HUES64 (cell line): ENCODE results near the gene PTPRN2.
"Not testable (repeated sequence)": the region's sequence is repeated elsewhere in the genome, so short reads cannot be mapped to it uniquely, and the experiment has no call there.

Experiments used
- H3K27ac ChIP-seq: 2 replicates; pipeline ENCODE4 v1.7.0; 2013; ENCODE audit warnings: low read depth, low read length, inconsistent platforms
- H3K27me3 ChIP-seq: 2 replicates; pipeline ENCODE4 v1.6.1; 2013; ENCODE audit warnings: mild to moderate bottlenecking, low read length; ENCODE audit not compliant: insufficient read depth
- H3K36me3 ChIP-seq: 2 replicates; pipeline ENCODE4 v1.6.1; 2013; ENCODE audit warnings: mild to moderate bottlenecking, low read length; ENCODE audit not compliant: insufficient read depth
- H3K4me1 ChIP-seq: 2 replicates; pipeline ENCODE4 v1.6.1; 2013; ENCODE audit warnings: mild to moderate bottlenecking, low read length, moderate library complexity; ENCODE audit not compliant: insufficient read depth
- H3K4me3 ChIP-seq: 2 replicates; pipeline ENCODE4 v1.5.1; 2013; ENCODE audit warnings: mild to moderate bottlenecking, low read length, moderate library complexity
- H3K9ac ChIP-seq: 2 replicates; pipeline ENCODE4 v1.6.1; 2013; ENCODE audit warnings: mild to moderate bottlenecking, low read depth, low read length
- H3K9me3 ChIP-seq: 2 replicates; pipeline ENCODE4 v1.6.1; 2013; ENCODE audit warnings: low read depth, low read length; ENCODE audit not compliant: insufficient read depth
- WGBS: fragments of 150-250, 120-280 bp; methylation state at CpG from one replicate; pipeline ENCODE4 v1.1.7; 2013; ENCODE audit warnings: missing lambda C conversion rate; 5-methylcytosine and 5-hydroxymethylcytosine counted together

Gene PTPRN2

GRCh38 chr7:158536871-158537515 lies 50.6 kb downstream of the PTPRN2 start:
- Histone ChIP-seq H3K27ac (no peak overlapping the region), H3K9ac (no peak overlapping the region), H3K27me3 (no peaks in the 10 kb centered on the region), H3K36me3 (no peaks in the 10 kb centered on the region), H3K4me3 (no peak overlapping the region), H3K4me1 (no peaks in the 10 kb centered on the region), H3K9me3 (peaks cover 97% of the 10 kb centered on the region)
- 65% methylated on average over 13 of the region's 13 CpGs for WGBS

- no peaks in the 10 kb centered on the region for H3K27me3 ChIP-seq
- WGBS: 63% methylated on average over 4 of the region's 4 CpGs
These were observed 52.5 kb downstream of the PTPRN2 start for GRCh38 chr7:158535079-158535478.

GRCh38 chr7:158534598-158534997 lies 53.0 kb downstream of the PTPRN2 start:
- no peaks in the 10 kb centered on the region for H3K36me3 ChIP-seq
- H3K27ac ChIP-seq: no peak overlapping the region
- no peaks in the 10 kb centered on the region for H3K4me1 ChIP-seq
- H3K9me3 ChIP-seq: peaks cover 98% of the 10 kb centered on the region
- no peak overlapping the region for H3K9ac ChIP-seq
- no peak overlapping the region for H3K4me3 ChIP-seq
- H3K27me3 ChIP-seq: no peaks in the 10 kb centered on the region
- 80% methylated on average over 16 of the region's 16 CpGs for WGBS

More at GRCh38 chr7:158535079-158535478, 52.5 kb downstream of the PTPRN2 start:
- H3K9ac ChIP-seq: no peak overlapping the region
- no peak overlapping the region for H3K4me3 ChIP-seq
- peaks cover 98% of the 10 kb centered on the region for H3K9me3 ChIP-seq
- no peaks in the 10 kb centered on the region for H3K4me1 ChIP-seq
- H3K27ac ChIP-seq: no peak overlapping the region
- no peaks in the 10 kb centered on the region for H3K36me3 ChIP-seq

DNA sequence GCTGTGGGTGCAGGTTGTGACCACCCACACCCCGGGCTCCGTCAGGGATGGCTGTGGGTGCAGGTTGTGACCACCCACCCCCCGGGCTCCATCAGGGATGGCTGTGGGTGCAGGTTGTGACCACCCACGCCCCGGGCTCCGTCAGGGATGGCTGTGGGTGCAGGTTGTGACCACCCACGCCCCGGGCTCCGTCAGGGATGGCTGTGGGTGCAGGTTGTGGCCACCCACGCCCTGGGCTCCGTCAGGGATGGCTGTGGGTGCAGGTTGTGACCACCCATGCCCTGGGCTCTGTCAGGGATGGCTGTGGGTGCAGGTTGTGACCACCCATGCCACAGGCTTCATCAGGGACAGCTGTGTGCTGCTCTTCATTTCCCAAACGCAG lies 53.5 kb downstream of the PTPRN2 start:
- not testable (repeated sequence) for H3K4me3 ChIP-seq, H3K27ac ChIP-seq, H3K36me3 ChIP-seq, H3K9ac ChIP-seq, H3K4me1 ChIP-seq, H3K27me3 ChIP-seq
- WGBS: 65% methylated on average over 11 of the region's 12 CpGs
- peaks cover 98% of the 10 kb centered on the region for H3K9me3 ChIP-seq

- H3K4me1 ChIP-seq: no peaks in the 10 kb centered on the region
- no peak overlapping the region for H3K4me3 ChIP-seq
- no peak overlapping the region for H3K27ac ChIP-seq
- no peaks in the 10 kb centered on the region for H3K27me3 ChIP-seq
- H3K9ac ChIP-seq: no peak overlapping the region
- WGBS: 81% methylated on average over 26 of the region's 26 CpGs
- peaks cover 98% of the 10 kb centered on the region for H3K9me3 ChIP-seq
- H3K36me3 ChIP-seq: no peaks in the 10 kb centered on the region
These were observed 54.1 kb downstream of the PTPRN2 start for GRCh38 chr7:158533386-158534133.

DNA sequence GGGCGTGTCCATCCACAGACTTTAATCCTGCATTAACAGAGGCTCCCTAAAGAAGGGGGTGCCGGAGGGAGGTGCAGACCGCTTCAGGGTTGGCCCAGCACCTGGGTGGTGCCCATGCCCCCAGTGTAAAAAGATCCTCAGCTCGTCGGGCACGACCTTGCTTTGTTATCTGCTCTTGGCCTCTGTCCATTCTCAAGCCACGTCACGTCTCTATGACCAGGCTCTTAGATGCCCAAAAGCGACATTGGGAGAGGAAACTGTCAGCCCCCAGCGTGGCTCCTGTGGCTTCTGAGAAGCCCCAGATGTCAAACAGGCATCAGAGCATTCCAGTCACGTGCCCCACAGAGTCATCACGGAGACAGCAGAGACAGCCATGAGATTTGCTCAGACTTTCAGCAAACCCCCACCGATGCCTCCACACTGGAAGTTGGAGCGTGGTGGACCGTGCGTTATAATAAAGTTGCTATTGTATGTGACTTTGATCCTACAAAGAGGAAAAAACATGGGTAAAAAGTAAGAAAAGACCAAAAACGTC lies 55.5 kb downstream of the PTPRN2 start:
- no peaks in the 10 kb centered on the region for H3K27me3 ChIP-seq
- H3K9ac ChIP-seq: no peak overlapping the region
- H3K4me1 ChIP-seq: no peaks in the 10 kb centered on the region
- no peak overlapping the region for H3K4me3 ChIP-seq
- H3K9me3 ChIP-seq: peaks cover 97% of the 10 kb centered on the region
- WGBS: 70% methylated on average over 16 of the region's 17 CpGs
- no peaks in the 10 kb centered on the region for H3K36me3 ChIP-seq
- H3K27ac ChIP-seq: no peak overlapping the region

- H3K9me3 ChIP-seq: peaks cover 97% of the 10 kb centered on the region
- H3K4me3 ChIP-seq: no peak overlapping the region
- H3K36me3 ChIP-seq: no peaks in the 10 kb centered on the region
- no peak overlapping the region for H3K27ac ChIP-seq
- H3K27me3 ChIP-seq: no peaks in the 10 kb centered on the region
- no peaks in the 10 kb centered on the region for H3K4me1 ChIP-seq
- 75% methylated on average over 11 of the region's 11 CpGs for WGBS
- no peak overlapping the region for H3K9ac ChIP-seq
These were observed 56.0 kb downstream of the PTPRN2 start for GRCh38 chr7:158531661-158532060.

- Histone ChIP-seq H3K9me3 (peaks cover 97% of the 10 kb centered on the region), H3K27ac (no peak overlapping the region), H3K36me3 (no peaks in the 10 kb centered on the region), H3K9ac (no peak overlapping the region), H3K27me3 (no peaks in the 10 kb centered on the region), H3K4me3 (no peak overlapping the region), H3K4me1 (no peaks in the 10 kb centered on the region)
- 83% methylated on average over 24 of the region's 24 CpGs for WGBS
These were observed 56.6 kb downstream of the PTPRN2 start for GRCh38 chr7:158530800-158531609.

DNA sequence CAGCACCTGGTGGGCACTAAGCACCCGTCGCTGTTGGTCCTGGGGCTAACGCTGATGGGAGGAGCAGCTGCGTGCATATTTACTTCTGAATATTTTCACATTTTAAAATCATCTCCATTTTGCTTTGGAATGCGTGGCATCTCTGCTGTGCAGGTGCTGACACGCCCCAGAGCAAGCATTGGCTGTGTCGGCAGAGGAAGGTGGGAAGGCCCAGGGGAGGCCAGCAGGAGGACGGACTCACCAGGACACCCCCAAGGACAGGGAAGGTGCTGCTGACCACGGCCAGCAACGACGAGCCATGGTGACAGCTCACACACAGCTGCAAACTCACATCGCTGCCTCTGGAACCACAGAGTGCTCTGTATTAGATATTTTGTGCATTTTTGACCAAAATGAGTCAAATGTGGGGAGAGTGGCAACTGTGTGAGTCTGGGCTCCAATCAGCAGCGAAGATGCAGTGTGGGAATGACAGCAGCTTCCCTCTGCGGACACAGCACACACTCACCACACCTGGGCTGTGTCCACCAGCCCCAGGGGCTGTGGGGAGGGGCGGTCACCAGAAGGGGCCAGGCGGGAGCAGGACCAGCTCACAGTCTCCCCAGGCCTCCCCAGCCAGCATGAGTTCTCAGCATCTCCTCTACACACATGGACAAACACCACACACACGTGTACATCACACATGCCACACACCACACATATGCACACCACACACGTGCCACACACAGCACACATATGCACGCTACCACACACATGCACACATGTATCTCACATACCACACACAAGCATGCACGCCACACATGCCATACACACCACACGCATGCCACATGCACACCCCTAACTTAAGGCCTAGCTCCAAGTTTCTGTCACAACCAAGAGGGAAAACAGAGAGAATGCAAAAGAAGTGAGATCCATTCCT lies 58.2 kb downstream of the PTPRN2 start:
- no peaks in the 10 kb centered on the region for H3K27me3 ChIP-seq
- H3K27ac ChIP-seq: no peak overlapping the region
- no peaks in the 10 kb centered on the region for H3K4me1 ChIP-seq
- no peak overlapping the region for H3K9ac ChIP-seq
- peaks cover 97% of the 10 kb centered on the region for H3K9me3 ChIP-seq
- no peak overlapping the region for H3K4me3 ChIP-seq
- no peaks in the 10 kb centered on the region for H3K36me3 ChIP-seq
- WGBS: 87% methylated on average over 21 of the region's 21 CpGs

DNA sequence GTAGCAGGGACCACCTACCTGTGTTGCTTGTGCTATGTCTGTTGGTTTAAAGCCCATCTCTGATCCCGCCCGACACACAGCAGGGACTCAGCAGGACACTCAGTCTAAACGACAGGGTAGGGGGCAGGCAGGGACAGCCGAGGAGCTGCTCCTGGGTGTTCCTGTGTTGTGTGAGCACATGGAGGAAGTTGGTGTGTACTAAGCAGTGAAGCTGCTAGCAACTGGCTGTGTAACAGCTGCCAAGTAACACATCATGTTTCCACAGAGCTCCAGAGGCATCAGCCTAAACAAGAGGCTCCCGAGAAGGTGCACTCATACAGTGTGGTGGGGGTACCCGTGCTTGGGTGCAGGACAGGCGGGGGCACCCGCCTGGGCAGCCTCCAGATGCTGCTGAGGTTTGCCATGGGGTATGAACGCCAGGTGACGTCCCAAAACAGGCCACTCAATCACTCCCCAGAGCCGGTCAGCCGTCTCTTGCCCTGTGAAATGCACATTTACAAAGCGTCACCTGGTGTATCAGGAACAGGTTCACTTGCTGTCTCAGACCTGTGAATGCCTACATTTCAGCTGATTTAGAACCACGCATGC lies 59.6 kb downstream of the PTPRN2 start:
- WGBS: 73% methylated on average over 14 of the region's 14 CpGs
- H3K4me3 ChIP-seq: no peak overlapping the region

More for the DNA sequence above, 59.6 kb downstream of the PTPRN2 start:
- Histone ChIP-seq H3K4me1 (no peaks in the 10 kb centered on the region), H3K27ac (no peak overlapping the region), H3K27me3 (no peaks in the 10 kb centered on the region), H3K36me3 (no peaks in the 10 kb centered on the region), H3K9ac (no peak overlapping the region), H3K9me3 (peaks cover 91% of the 10 kb centered on the region)
